GM12874 (cell line): ENCODE data around the gene SFT2D2.

Source experiments
- CTCF ChIP-seq: IDR thresholded peaks from 2 replicates; pipeline ENCODE4 v1.5.1; 2011; ENCODE audit warnings: low read depth, mild to moderate bottlenecking, control low read depth, low read length, moderate library complexity; ENCODE audit not compliant: insufficient read depth

The SFT2D2 gene

GRCh38 chr1:168227620-168228019, 1.8 kb downstream of the SFT2D2 start:
- no peak for TF ChIP-seq CTCF

GRCh38 chr1:168229893-168230292, 4.1 kb downstream of the SFT2D2 start:
- no peak for TF ChIP-seq CTCF

GRCh38 chr1:168230709-168231108, 4.9 kb downstream of the SFT2D2 start:
- TF ChIP-seq CTCF: no peak

DNA sequence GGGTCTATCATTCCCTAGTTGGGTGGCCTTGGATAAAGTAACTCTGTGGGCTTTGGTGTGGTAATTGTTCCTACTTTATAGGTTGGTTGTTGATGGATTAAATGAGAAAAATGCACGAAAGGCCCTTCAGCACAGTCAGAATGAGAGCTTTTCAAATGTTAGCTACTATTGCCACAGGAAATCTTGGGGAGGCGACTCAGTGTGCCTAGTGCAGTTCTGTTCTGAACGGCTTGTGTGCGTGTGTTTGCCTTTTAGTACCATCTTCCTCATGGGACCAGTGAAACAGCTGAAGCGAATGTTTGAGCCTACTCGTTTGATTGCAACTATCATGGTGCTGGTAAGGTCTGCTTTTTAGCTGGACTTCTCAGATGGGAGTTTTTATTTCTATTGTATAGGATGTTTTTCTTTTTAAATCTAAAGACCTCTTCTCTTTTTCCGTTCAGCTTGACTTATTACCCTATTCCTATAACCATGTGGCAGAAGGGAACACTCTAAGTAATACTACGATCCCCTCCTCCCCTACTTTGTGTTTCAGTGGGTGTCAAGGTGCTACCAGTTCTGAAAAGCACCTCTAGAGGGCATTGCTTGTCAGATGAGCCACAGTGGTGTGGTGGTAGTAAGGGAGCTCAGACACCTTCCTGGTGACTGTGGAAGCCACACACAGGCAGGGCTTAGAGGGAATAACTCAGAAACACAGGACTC, 9.2 kb downstream of the SFT2D2 start:
- TF ChIP-seq CTCF: peak; percentile 72

DNA sequence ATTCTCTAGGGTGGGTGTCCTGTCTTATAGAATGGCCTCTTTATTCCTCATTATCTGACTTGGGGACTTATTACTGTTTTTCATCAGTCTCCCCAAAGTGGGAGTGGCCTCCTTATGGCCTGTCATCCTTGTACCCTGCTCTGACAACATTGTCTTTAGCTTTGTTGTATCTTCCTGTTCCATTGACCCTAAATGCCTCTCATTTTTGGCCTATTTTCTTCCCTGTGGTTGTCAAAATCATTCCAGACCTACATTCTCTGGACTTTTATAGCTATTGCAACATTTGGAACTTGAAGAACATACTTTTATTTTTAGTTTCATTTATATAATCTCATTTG, 9.7 kb downstream of the SFT2D2 start:
- no peak for TF ChIP-seq CTCF

DNA sequence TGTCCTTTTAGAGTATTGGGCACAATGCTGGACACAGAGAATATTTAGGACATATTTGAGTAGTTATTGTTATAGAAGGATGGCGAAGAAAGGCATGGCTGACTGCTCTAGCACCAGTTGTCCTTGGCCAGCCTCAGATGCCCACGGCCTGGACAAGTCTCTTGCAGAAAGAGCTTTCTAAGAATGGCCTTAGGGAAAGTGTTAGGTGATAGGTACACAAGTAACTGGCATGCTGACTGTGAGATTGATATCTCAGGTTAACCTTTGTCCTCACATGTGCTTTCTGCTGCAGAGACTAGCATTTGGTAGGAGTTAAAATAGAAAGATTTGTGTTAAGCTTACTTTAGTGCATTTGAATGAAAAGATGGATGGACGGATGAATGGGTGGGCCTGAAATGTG, 10.1 kb downstream of the SFT2D2 start:
- TF ChIP-seq CTCF: no peak

DNA sequence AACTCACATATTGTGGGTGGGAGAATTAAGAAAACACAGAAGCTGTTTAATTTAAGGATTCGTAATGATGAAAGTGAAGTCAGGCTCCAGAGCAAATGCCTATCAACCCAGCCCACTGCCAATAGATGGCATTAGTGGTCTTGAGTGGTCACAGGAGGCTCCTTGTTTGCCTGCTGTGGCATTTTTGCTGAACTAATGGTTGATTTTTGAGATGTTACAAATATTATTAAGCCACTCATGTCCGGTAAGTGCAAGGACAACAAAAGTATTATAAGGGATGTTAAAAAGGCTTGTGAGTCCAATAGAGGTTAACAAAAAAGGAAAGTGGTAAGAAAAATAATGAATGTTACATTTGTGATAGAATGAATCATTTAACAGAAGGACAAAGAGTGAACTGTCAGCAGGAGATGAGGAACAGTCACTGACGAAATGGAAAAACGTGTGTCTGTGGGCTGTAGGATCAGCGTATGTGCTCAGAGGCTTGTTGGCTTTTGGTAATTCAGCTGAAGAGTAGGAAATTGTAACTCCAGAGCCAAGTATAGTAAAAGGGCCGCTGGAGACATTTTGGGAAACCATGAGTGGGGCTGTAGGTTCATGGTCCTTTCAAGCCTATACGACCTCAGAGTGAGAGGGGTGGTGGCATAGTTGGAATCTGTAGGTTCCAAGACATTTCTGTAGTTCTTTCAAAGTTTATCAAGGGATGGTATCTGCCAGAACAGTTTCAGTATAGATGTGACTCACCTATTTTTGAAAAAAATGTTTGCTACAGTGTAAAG, 11.2 kb downstream of the SFT2D2 start:
- no peak for TF ChIP-seq CTCF
